HCT116 (cell line): Measurements from ENCODE around the gene NTN4. TPM values are rescaled to one million over a fixed set of nuclear protein-coding genes. Genes with fewer than 3 reads are reported as not detected.
"Not testable (repeated sequence)": the region's sequence is repeated elsewhere in the genome, so short reads cannot be mapped to it uniquely, and the experiment has no call there.

Experiments
- ATAC-seq: fragments of 200-7000 bp; cut with Tn5 transposase; 2 replicates; pipeline ENCODE4 v1.9.1; 2020; ENCODE audit warnings: mild to moderate bottlenecking, moderate library complexity
- BruUV-seq: library from RNA; stranded (reverse); fragments of 400-500 nt; replicated peaks from 2 replicates; lab custom pipeline; 2021; lab: Mats Ljungman, UMichigan
- CTCF ChIA-PET: fragments of 300-600 bp; sonication (Branson Sonifier 250); formaldehyde crosslinking; loops from one replicate; lab custom pipeline; 2021; ENCODE audit warnings: antibody characterized with exemption; lab: Charles Lee
- POLR2A ChIA-PET: fragments of 300-600, 350-600 bp; sonication (Branson Sonifier 250); formaldehyde crosslinking; loops from one replicate; lab custom pipeline; 2021; ENCODE audit warnings: antibody characterized with exemption; lab: Charles Lee
- RAD21 ChIA-PET, 2 experiments: fragments of 300-600 bp; sonication (Branson Sonifier 250); formaldehyde crosslinking; loops; one replicate each; lab custom pipeline; 2023; ENCODE audit warnings: low total read pairs in 2 of 2; ENCODE audit not compliant: uncharacterized antibody in 2 of 2, unreplicated experiment in 2 of 2, low non-redundant PET in 1 of 2; lab: Charles Lee
- DNase-seq: peaks from one replicate; pipeline ENCODE4 v3.0.0-alpha.2; 2010; ENCODE audit warnings: low read depth, low spot score
- H2AFZ ChIP-seq: fragments of 200-600 bp; shearing (Covaris generic), sonication (generic); 2 replicates; pipeline ENCODE4 v1.6.1; 2017; ENCODE audit warnings: low read depth, mixed run types, mixed read lengths, antibody characterized with exemption, low read length; ENCODE audit not compliant: poor library complexity, severe bottlenecking
- H3K27ac ChIP-seq: 2 replicates; pipeline ENCODE4 v1.5.1; 2012; ENCODE audit warnings: low read depth, low read length
- H3K27me3 ChIP-seq: fragments of 200-600 bp; sonication (generic); 2 replicates; pipeline ENCODE4 v1.6.1; 2016; ENCODE audit warnings: mixed run types, low read length, mixed read lengths; ENCODE audit not compliant: insufficient read depth
- H3K36me3 ChIP-seq, 2 experiments: fragments of 200-500 bp in 1 of 2; fragments of 200-600 bp in 1 of 2; sonication (Bioruptor generic) in 1 of 2; sonication (generic) in 1 of 2; 2 replicates each; pipeline versions ENCODE4 v1.5.1 to v1.6.1; 2014 to 2016; ENCODE audit warnings: low read length in 2 of 2, inconsistent platforms in 1 of 2, mixed read lengths in 1 of 2, mixed run types in 1 of 2; ENCODE audit not compliant: insufficient read depth in 2 of 2, control insufficient read depth in 1 of 2
- H3K4me1 ChIP-seq, 2 experiments: fragments of 200-600 bp in 1 of 2; sonication (generic) in 1 of 2; 2 replicates each; pipeline versions ENCODE4 v1.5.1 to v1.6.1; 2012 to 2017; ENCODE audit warnings: low read length in 2 of 2, inconsistent platforms in 1 of 2, mild to moderate bottlenecking in 1 of 2, mixed read lengths in 1 of 2, mixed run types in 1 of 2, moderate library complexity in 1 of 2; ENCODE audit not compliant: insufficient read depth in 2 of 2, control insufficient read depth in 1 of 2
- H3K4me2 ChIP-seq: fragments of 200-600 bp; sonication (generic); 2 replicates; pipeline ENCODE4 v1.6.1; 2017; ENCODE audit warnings: mixed run types, low read length, mixed read lengths
- H3K4me3 ChIP-seq, 2 experiments: fragments of 200-600 bp in 1 of 2; sonication (generic) in 1 of 2; replicated peaks in 1 of 2; 2 replicates each; pipeline ENCODE4 v1.5.1; 2011 to 2016; ENCODE audit warnings: low read length in 2 of 2, control low read depth in 1 of 2, low read depth in 1 of 2, mild to moderate bottlenecking in 1 of 2, mixed read lengths in 1 of 2, mixed run types in 1 of 2
- H3K79me2 ChIP-seq: fragments of 200-600 bp; sonication (generic); 2 replicates; pipeline ENCODE4 v1.6.1; 2017; ENCODE audit warnings: mild to moderate bottlenecking, mixed run types, low read length, moderate library complexity, mixed read lengths; ENCODE audit not compliant: insufficient read depth
- H3K9ac ChIP-seq: fragments of 200-600 bp; sonication (generic); 2 replicates; pipeline ENCODE4 v1.6.1; 2016; ENCODE audit warnings: low read length, mixed read lengths
- H3K9me2 ChIP-seq: fragments of 200-600 bp; sonication (generic), shearing (Covaris generic); 2 replicates; pipeline ENCODE4 v1.6.1; 2017; ENCODE audit warnings: mixed run types, mild to moderate bottlenecking, moderate library complexity; ENCODE audit not compliant: insufficient read depth
- H3K9me3 ChIP-seq, 2 experiments: fragments of 200-500 bp in 1 of 2; fragments of 200-600 bp in 1 of 2; sonication (Bioruptor generic) in 1 of 2; sonication (generic) in 1 of 2; 2 replicates each; pipeline ENCODE4 v1.6.1; 2014 to 2017; ENCODE audit warnings: low read length in 2 of 2, mixed read lengths in 2 of 2, inconsistent platforms in 1 of 2, low read depth in 1 of 2, mild to moderate bottlenecking in 1 of 2, mixed run types in 1 of 2, moderate library complexity in 1 of 2; ENCODE audit not compliant: control insufficient read depth in 1 of 2, insufficient read depth in 1 of 2
- H4K20me1 ChIP-seq: fragments of 200-600 bp; sonication (generic), shearing (Covaris generic); 2 replicates; pipeline ENCODE4 v1.6.1; 2017; ENCODE audit warnings: mixed run types, mild to moderate bottlenecking, moderate library complexity; ENCODE audit not compliant: insufficient read depth
- CTCF ChIP-seq, 3 experiments: fragments of 200-600 bp in 1 of 3; sonication (generic) in 1 of 3; IDR thresholded peaks in 2 of 3; conservative IDR thresholded peaks in 1 of 3; 2 replicates each; pipeline ENCODE4 v1.5.1; 2012 to 2017; ENCODE audit warnings: low read depth in 2 of 3, low read length in 2 of 3, antibody characterized with exemption in 1 of 3, borderline replicate concordance in 1 of 3, control low read depth in 1 of 3, mild to moderate bottlenecking in 1 of 3, mixed read lengths in 1 of 3, mixed run types in 1 of 3, moderate library complexity in 1 of 3; ENCODE audit not compliant: insufficient read depth in 1 of 3
- EGR1 ChIP-seq: IDR thresholded peaks from 2 replicates; pipeline ENCODE4 v1.6.1; 2012; ENCODE audit warnings: low read depth
- EZH2phosphoT487 ChIP-seq: fragments of 200-600 bp; IDR thresholded peaks from 2 replicates; pipeline ENCODE4 v1.6.1; 2018; ENCODE audit warnings: antibody characterized with exemption, borderline replicate concordance
- FOSL1 ChIP-seq: IDR thresholded peaks from 2 replicates; pipeline ENCODE4 v1.6.1; 2012; ENCODE audit warnings: low read depth
- JUND ChIP-seq: IDR thresholded peaks from 2 replicates; pipeline ENCODE4 v1.6.1; 2012
- MAX ChIP-seq: IDR thresholded peaks from 2 replicates; pipeline ENCODE4 v1.6.1; 2012
- RAD21 ChIP-seq: IDR thresholded peaks from 2 replicates; pipeline ENCODE4 v1.6.1; 2012; ENCODE audit warnings: low read depth, mild to moderate bottlenecking
- SIN3A ChIP-seq: IDR thresholded peaks from 2 replicates; pipeline ENCODE4 v1.6.1; 2012; ENCODE audit warnings: low read depth
- SP1 ChIP-seq: IDR thresholded peaks from 2 replicates; pipeline ENCODE4 v1.6.1; 2012; ENCODE audit warnings: low read depth
- ZFX ChIP-seq: fragments of 450-650 bp; IDR thresholded peaks from 2 replicates; pipeline ENCODE4 v1.6.1; 2017
- intact Hi-C: fragments of 100-400 bp; cut with micrococcal nuclease; formaldehyde crosslinking; loops from 2 replicates; pipeline ENCODE4 v1.10.0; 2022
- total RNA-seq: library from RNA; stranded (reverse); gene quantifications from one replicate; pipeline ENCODE4 v1.2.1, GENCODE V29; 2021; ENCODE audit not compliant: unreplicated experiment

The NTN4 gene
- total RNA-seq, 1 experiment from 2014 or later, result 4.3 TPM

DNA sequence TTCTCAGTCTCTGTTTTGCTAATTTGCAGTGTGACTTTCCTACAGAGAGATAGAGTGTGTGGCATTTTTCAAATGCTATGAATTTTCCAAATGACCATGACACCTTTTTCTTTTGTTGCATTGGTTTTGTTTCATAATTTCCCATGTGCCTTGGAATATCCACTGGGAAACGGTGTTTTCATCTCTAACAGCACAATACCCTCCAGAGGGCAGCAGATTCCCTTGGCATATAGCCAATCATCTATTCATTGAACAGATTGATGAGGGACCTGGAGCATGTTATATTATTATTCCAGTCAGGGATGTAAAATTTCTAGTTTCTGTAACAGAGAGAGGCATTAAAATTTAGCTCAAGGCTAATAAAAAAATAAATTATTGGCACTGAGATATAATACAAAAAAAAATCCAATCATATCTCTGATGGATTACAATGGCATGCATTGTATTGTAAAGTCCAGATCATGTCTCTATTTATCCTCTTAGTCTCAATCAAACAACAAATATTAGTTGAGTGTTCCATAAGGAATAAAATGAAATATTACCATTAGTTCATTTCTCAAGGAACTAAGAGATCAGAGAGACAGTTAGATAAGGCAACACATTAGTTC is 29.6 kb upstream of the NTN4 start (continued):
- TF ChIP-seq MAX, result peak; percentile 40; the same call in 1 of the 2 replicates
- no peak for TF ChIP-seq SP1

- Histone ChIP-seq H3K9me3 (no peaks in the 10 kb centered on the region), H2AFZ (no peak overlapping the region), H3K27ac (no peak overlapping the region), H3K4me2 (no peak overlapping the region), H3K9ac (no peak overlapping the region), H3K4me3 (no peak overlapping the region), H3K27me3 (no peaks in the 10 kb centered on the region), H3K36me3 (no peaks in the 10 kb centered on the region), H3K4me1 (no peaks in the 10 kb centered on the region), H3K9me2 (no peaks in the 10 kb centered on the region), H4K20me1 (no peaks in the 10 kb centered on the region), H3K79me2 (no peaks in the 10 kb centered on the region)
- BruUV-seq, result no TSS peak
- DNase-seq (no peak), ATAC-seq (peak; percentile 58)
- intact Hi-C loops, result loop anchor here (1.0 to 10.0 kb wide), 3 partner anchors 192 to 1271 kb away; no protein-coding TSS in a partner anchor
- CTCF ChIA-PET, result interaction anchor here (1.0 to 4.6 kb wide), 3 partner anchors 31 to 241 kb away, joined by 3 to 32 read pairs (median 5); no protein-coding TSS in a partner anchor
- TF ChIP-seq MAX, result no peak
- TF ChIP-seq JUND, result no peak
- no peak for TF ChIP-seq FOSL1
- TF ChIP-seq EZH2phosphoT487, result no peak
- TF ChIP-seq RAD21, result peak; percentile 98
- peak; percentile 70 to 91 (median 76) for TF ChIP-seq CTCF (IDR thresholded peaks at IDR 0.05 in 2 of 3, conservative IDR thresholded peaks at IDR 0.05 in 1 of 3; ENCODE audit: borderline replicate concordance in 1 of 3, insufficient read depth in 1 of 3, low read depth in 2 of 3, low read length in 2 of 3)
- TF ChIP-seq SIN3A, result no peak
- TF ChIP-seq EGR1, result no peak
- no peak for TF ChIP-seq ZFX
- RAD21 ChIA-PET, result no interaction called here
- POLR2A ChIA-PET, result no interaction called here
Observed at GRCh38 chr12:95815632-95816212, 25.2 kb upstream of the NTN4 start.

GRCh38 chr12:95812155-95812554 is 21.6 kb upstream of the NTN4 start:
- H4K20me1 ChIP-seq, POLR2A ChIA-PET, H3K4me2 ChIP-seq, H3K27ac ChIP-seq, RAD21 ChIA-PET, H3K36me3 ChIP-seq, H3K4me3 ChIP-seq, H3K4me1 ChIP-seq, H3K9me3 ChIP-seq, DNase-seq, H2AFZ ChIP-seq, H3K9ac ChIP-seq, H3K9me2 ChIP-seq, H3K27me3 ChIP-seq, H3K79me2 ChIP-seq, BruUV-seq, ATAC-seq: not testable (repeated sequence)
- CTCF ChIA-PET, result interaction anchor here (1.8 kb wide), 1 partner anchor 237 kb away, joined by 5 read pairs; no protein-coding TSS in a partner anchor
- intact Hi-C loops, result loop anchor here (10.0 kb wide), 1 partner anchor 1267 kb away; no protein-coding TSS in a partner anchor
